Left lung (tissue), 10 donors: ENCODE results near the gene PCBP3. TPM values are rescaled to one million over a fixed set of nuclear protein-coding genes. Genes with fewer than 3 reads are reported as not detected.

Experiments used
- ATAC-seq: fragments of 200-7000 bp; cut with Tn5 transposase; one replicate; pipeline ENCODE4 v1.9.1; 2020; ENCODE audit warnings: moderate library complexity
- DNase-seq, 4 donors: peaks; one replicate each; pipeline ENCODE4 v3.0.0-alpha.2; 2013 to 2020
- H3K27ac ChIP-seq, 2 donors: fragments of 200-600 bp; sonication (generic) in 1 of 2; one replicate each; pipeline versions ENCODE4 v1.5.0 to v1.8.0; 2020 to 2021
- H3K27me3 ChIP-seq, 2 donors: fragments of 200-600 bp; sonication (generic) in 1 of 2; one replicate each; pipeline versions ENCODE4 v1.5.0 to v1.8.0; 2020 to 2021
- H3K36me3 ChIP-seq, 2 donors: fragments of 200-600 bp; sonication (generic) in 1 of 2; one replicate each; pipeline versions ENCODE4 v1.5.0 to v1.8.0; 2020 to 2021
- H3K4me1 ChIP-seq, 2 donors: fragments of 200-600 bp; one replicate each; pipeline ENCODE4 v1.8.0; 2021
- H3K4me3 ChIP-seq, 2 donors: fragments of 200-600 bp; sonication (generic) in 1 of 2; one replicate each; pipeline versions ENCODE4 v1.5.0 to v1.8.0; 2020 to 2021; ENCODE audit warnings: mild to moderate bottlenecking in 1 of 2
- H3K9me3 ChIP-seq, 2 donors: fragments of 200-600 bp; sonication (generic) in 1 of 2; one replicate each; pipeline versions ENCODE4 v1.5.0 to v1.8.0; 2020 to 2021
- intact Hi-C, 2 donors: fragments of 100-400 bp; cut with DNase I; formaldehyde crosslinking; loops; one replicate each; pipeline versions ENCODE4 v1.11.2 to v1.14.2; 2022
- polyA plus RNA-seq, 6 donors: library from polyadenylated mRNA; unstranded; fragments of 120-200 nt; gene quantifications; one replicate each; pipeline ENCODE4 v1.2.1, GENCODE V29; 2013; ENCODE audit not compliant: insufficient read length in 6 of 6
- total RNA-seq, 2 donors: library from RNA; stranded (reverse); fragmentation: NEBNext Ultra II Directional; extraction: Animal tissue kit (Norgen Biotek cat#: 25700); gene quantifications; one replicate each; pipeline ENCODE4 v1.2.1, GENCODE V29; 2021
- TF ChIP-seq, protein P1 (sequence below), 2 donors: fragments of 200-600 bp; sonication (generic) in 1 of 2; IDR thresholded peaks; one replicate each; pipeline versions ENCODE4 v1.5.0 to v1.8.0; 2021; ENCODE audit warnings: antibody characterized with exemption in 2 of 2
- donor health status: DM: no; HTN: yes; CAD: no.
- donor health status: DM: no; HTN: no; CAD: no.

The PCBP3 gene
- total and polyA plus RNA-seq, 8 donors, result 2.1 to 13.8 (median 3.0) TPM

DNA sequence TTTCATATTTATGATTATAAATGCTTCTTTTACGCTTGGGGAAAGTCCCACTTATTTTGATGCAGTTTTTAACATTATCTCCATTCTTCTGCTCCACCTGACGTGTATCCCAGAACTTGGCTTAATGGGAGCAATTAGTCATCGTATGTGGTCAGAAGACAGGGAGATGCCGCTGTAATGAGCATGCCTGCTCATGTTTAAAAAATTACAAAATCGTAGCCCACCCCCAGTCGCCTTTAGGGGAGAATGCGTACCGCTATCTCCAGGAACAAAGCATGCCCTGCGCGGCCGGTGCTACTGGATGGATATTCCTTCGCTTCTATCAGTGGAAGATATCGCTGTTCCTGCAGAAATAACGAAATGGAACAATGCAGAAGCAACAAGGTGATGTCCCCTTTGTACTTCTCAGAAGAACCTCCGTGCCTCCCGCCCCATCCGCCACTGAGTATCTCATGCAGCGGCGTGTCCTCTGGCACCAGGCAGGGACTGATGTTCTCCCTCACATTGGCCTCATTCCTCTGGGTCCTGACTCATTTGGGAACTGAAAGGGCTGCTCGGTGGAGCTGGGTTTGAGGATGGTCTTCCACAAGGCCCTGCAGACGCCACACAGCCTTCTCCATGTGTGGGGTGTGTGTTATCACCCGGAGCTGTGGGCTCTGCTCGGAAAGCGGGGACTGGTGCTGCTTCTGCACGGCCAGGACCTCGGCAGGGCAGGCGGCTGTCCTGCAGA, 221.7 kb downstream of the PCBP3 start:
- H3K9me3 ChIP-seq, result no peaks in the 10 kb centered on the region
- DNase-seq (no peak), ATAC-seq (no peak)
- no peak overlapping the region for H3K27ac ChIP-seq
- no peaks in the 10 kb centered on the region for H3K4me1 ChIP-seq
- TF ChIP-seq, protein P1, sequence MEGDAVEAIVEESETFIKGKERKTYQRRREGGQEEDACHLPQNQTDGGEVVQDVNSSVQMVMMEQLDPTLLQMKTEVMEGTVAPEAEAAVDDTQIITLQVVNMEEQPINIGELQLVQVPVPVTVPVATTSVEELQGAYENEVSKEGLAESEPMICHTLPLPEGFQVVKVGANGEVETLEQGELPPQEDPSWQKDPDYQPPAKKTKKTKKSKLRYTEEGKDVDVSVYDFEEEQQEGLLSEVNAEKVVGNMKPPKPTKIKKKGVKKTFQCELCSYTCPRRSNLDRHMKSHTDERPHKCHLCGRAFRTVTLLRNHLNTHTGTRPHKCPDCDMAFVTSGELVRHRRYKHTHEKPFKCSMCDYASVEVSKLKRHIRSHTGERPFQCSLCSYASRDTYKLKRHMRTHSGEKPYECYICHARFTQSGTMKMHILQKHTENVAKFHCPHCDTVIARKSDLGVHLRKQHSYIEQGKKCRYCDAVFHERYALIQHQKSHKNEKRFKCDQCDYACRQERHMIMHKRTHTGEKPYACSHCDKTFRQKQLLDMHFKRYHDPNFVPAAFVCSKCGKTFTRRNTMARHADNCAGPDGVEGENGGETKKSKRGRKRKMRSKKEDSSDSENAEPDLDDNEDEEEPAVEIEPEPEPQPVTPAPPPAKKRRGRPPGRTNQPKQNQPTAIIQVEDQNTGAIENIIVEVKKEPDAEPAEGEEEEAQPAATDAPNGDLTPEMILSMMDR (IDR thresholded peaks at IDR 0.05), result no peak
- intact Hi-C loops, result no loop called here
- H3K36me3 ChIP-seq, result no peaks in the 10 kb centered on the region
- H3K27me3 ChIP-seq, result peaks cover 0 to 18% of the 10 kb centered on the region in 2 donors
- H3K4me3 ChIP-seq, result no peak overlapping the region

DNA sequence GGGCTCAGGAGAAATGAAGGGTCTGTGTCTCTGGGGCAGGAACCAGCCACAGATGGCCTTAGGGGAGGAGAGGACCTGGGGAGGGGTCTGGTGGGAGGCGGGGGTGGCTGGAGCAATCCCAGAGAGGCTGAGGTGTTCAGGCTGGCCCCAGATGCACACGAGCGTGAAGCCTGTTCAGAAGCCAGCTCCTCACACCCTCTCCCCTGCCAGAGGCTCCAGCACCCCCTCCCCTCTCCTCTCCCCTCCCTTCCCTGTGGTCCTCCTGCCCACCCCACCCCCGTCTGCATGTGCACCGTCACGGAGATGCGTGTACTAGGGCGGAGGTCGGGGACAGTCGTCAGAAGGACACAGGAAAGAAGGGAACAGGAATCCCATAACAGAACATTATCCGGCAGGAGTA, 223.0 kb downstream of the PCBP3 start:
- no peak overlapping the region for H3K27ac ChIP-seq
- intact Hi-C loops, result no loop called here
- ATAC-seq, result no peak

DNA sequence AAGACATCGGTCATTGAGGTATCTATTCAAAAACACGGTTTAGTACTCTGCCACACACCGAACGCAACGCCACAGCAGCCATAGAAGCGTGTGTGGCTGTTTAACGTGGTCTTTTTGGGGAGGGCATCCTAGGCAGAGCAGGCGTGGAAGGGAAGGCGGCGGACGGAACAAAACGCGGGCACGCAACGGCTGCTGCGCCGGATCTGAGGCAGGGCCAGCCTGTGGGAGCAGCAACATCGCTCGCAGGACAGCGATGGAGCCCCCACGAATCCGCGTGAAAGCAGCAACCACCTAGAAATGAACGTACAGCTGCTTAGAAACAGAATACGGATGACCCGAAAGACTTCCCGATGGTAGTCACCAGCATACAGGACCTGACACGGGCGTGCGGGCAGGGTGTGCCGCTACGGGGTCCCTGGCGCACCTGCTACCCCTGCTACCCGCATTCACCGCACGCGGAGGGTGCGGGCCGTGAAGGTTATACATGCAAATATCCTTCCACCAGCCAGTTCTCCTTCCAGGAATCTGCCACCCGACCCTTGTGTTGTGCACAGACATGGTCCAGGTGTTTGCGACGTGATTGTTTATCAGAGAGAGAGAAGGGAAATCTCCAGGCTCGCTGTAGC, 223.6 kb downstream of the PCBP3 start:
- ATAC-seq (no peak), DNase-seq (no peak)
- H3K4me1 ChIP-seq, result no peaks in the 10 kb centered on the region
- no peaks in the 10 kb centered on the region for H3K9me3 ChIP-seq
- no peak overlapping the region for H3K27ac ChIP-seq
- H3K36me3 ChIP-seq, result no peaks in the 10 kb centered on the region
- TF ChIP-seq, protein P1 (IDR thresholded peaks at IDR 0.05), result no peak
- H3K4me3 ChIP-seq, result no peak overlapping the region
- intact Hi-C loops, result no loop called here
- H3K27me3 ChIP-seq, result peaks cover 0 to 26% of the 10 kb centered on the region in 2 donors

More for the DNA sequence above, 223.0 kb downstream of the PCBP3 start:
- TF ChIP-seq, protein P1 (IDR thresholded peaks at IDR 0.05), result no peak
- H3K36me3 ChIP-seq, result no peaks in the 10 kb centered on the region
- H3K9me3 ChIP-seq, result no peaks in the 10 kb centered on the region
- no peak for DNase-seq
- H3K27me3 ChIP-seq, result peaks cover 0 to 21% of the 10 kb centered on the region in 2 donors
- H3K4me3 ChIP-seq, result no peak overlapping the region
- no peaks in the 10 kb centered on the region for H3K4me1 ChIP-seq

DNA sequence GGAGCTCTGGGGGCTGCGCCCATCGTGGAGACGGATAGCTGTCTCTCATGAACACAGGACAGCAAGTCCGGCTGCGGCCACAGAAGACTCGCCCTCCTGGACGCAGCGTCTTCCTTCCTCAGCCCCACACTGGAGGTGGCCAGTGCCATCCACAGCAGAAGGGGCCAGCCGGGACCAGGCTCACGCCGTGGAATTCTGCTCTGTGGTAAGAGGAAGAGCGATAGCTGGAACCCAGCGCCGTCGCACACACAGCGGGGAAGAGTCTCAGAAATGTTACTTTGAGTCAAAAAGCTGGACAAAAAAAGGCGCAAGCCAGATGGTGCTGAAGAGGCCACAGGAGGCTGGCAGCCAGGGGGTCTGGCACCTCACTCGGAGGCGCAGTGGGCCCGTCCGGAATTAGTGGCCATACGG, 224.2 kb downstream of the PCBP3 start:
- Histone ChIP-seq H3K27ac (no peak overlapping the region), H3K27me3 (peaks cover 0 to 26% of the 10 kb centered on the region in 2 donors), H3K4me1 (no peaks in the 10 kb centered on the region), H3K36me3 (no peaks in the 10 kb centered on the region), H3K4me3 (no peak overlapping the region), H3K9me3 (no peaks in the 10 kb centered on the region)
- no peak for ATAC-seq
- DNase-seq, result no peak
- TF ChIP-seq, protein P1 (IDR thresholded peaks at IDR 0.05), result no peak
- intact Hi-C loops, result no loop called here

DNA sequence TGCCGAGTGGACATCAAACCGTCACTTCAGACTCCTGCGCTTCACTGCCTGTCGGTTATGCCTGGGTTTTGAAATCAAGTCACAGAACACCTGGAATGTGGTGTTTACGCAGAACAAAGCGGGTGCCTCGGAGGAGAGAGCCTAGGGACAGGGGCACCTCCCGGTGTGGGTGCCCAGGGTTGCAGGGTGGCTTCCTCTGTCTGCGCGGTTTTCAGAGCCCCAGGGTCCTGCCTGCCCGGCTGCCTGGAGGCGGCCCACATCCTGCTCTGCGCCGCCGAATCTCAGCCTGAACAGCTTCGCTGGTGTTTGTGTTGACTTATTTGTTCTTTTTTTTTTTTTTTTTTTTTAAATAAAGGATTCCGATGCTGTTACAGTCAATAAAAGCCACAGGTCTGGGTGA, 224.6 kb downstream of the PCBP3 start:
- Histone ChIP-seq H3K9me3 (no peaks in the 10 kb centered on the region), H3K27me3 (peaks cover 0 to 26% of the 10 kb centered on the region in 2 donors), H3K4me3 (no peak overlapping the region), H3K4me1 (no peaks in the 10 kb centered on the region), H3K27ac (no peak overlapping the region), H3K36me3 (no peaks in the 10 kb centered on the region)
- ATAC-seq (no peak), DNase-seq (no peak)
- TF ChIP-seq, protein P1 (IDR thresholded peaks at IDR 0.05), result no peak
- intact Hi-C loops, result no loop called here
